ENCODE measurements around the gene DNAJC7. TPM values are rescaled to one million over a fixed set of nuclear protein-coding genes. Genes with fewer than 3 reads are reported as not detected.
"Not testable (repeated sequence)": the region's sequence is repeated elsewhere in the genome, so short reads cannot be mapped to it uniquely, and the experiment has no call there.

The DNAJC7 gene
- total RNA-seq, 1 donor from 2014 or later: 95.0 TPM

GRCh38 chr17:41939044-41939692, 78.1 kb downstream of the DNAJC7 start:
- DNase-seq (ENCODE audit: low spot score): no peak
- no peak for ATAC-seq
- intact Hi-C loops (cut with DNase I): no loop called here

DNA sequence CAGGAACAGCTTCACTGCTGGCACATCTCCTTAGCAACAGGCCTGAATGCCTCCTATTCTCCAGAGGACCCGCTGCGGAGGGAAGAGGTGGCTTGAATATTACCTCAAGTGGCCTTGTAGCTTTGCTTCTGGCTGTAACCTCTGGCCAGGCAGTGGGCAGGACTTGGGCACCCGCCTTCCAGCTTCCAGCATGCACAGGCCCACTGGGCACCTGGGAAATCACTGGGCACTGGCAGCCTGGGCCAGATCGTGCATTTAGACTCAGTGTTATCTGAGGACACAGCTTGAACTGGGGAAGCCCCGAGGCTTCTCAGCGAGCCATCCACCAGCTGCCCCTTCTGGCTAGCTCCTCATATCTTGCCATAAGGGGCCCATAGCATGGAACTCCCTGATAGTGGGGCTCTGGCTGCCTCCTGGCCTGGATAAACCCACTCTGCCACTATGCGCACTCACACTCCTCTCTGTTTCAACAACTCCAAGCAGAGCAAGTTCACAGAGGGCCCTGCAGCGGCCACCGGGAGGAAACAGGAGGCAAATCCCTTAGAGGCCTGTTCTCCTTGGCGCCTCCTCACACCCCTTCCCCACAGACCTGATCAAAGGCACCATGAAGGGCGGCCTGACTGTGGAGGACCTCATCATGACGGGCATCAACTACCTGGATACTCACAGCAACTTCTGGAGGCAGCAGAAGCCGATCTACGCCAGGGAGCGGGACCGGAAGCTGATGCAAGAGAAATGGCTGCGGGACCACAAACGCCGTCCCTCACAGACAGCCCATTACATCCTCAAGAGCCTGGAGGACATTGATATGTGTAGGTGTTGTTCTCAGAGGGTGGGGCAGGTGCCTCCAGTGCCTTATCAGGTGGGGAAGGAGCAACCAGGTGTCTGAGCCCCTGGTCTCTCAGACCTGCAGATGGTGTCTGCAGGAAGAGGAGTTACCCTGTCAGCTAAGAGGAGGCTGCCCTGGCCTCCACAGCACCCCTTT, 79.0 kb downstream of the DNAJC7 start:
- intact Hi-C loops (cut with DNase I): no loop called here
- ATAC-seq: peak; percentile 33
- DNase-seq (ENCODE audit: low spot score): no peak

DNA sequence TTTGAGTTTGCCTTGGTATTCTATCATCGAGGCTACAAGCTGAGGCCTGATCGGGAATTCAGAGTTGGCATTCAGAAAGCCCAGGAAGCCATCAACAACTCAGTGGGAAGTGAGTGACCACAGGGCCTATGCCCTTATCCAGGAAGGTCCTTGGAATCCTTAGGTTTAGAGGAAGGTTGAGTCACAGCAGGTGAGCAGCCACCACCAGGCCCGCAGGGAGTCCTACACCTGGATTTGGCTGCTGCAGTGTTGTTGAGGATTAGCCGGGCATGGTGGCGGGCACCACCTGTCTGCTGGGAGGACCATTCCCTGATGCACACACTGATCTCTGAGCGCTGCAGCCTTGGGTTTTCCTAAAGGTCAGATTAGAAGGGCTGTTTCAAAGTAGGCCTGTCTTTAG, 81.6 kb downstream of the DNAJC7 start:
- intact Hi-C loops (cut with DNase I): no loop called here
- DNase-seq (ENCODE audit: low spot score): no peak

DNA sequence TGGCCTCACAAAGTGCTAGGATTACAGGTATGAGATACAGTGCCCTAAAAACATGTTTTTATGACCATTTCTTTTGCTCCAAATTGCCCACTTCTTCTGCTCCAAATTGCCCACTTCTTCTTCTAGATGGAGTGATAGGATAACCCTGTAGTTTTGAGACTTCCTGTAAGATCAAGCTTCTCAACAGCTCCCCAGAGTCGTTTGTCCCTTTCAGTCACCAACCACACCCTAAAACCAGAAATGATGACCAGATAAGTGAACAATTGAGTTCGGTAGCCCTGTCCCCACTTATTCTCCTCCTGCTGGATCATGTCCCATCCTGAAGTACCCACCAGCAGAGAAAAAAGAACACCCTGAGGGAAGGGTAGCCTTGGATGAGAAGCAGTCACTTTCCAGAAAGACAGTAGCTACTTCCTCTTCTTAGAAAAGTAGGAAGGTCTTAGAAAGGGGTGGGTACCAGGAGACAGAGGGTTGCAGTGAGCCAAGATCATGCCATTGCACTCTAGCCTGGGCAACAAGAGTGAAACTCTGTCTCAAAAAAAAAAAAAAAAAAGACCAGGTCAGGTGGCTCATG, 84.3 kb downstream of the DNAJC7 start:
- no peak for ATAC-seq
- DNase-seq (ENCODE audit: low spot score): no peak
- intact Hi-C loops (cut with DNase I): no loop called here

More for the DNA sequence above, 81.6 kb downstream of the DNAJC7 start:
- no peak for ATAC-seq

GRCh38 chr17:41931715-41932114, 85.5 kb downstream of the DNAJC7 start:
- ATAC-seq; intact Hi-C loops (cut with DNase I); DNase-seq (ENCODE audit: low spot score): not testable (repeated sequence)

DNA sequence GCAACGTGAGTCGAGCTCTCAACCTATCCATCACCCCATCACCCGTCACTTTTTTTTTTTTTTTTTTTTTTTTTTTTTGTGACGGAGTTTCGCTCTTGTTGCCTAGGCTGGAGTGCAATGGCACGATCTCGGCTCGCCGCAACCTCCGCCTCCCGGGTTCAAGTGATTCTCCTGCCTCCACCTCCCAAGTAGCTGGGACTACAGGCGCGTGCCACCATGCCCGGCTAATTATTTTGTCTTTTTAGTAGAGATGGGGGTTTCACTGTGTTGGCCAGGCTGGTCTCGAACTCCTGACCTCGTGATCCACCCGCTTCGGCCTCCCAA, 86.4 kb downstream of the DNAJC7 start:
- DNase-seq (ENCODE audit: low spot score); intact Hi-C loops (cut with DNase I); ATAC-seq: not testable (repeated sequence)

- DNase-seq (ENCODE audit: low spot score): peak; percentile 97
- intact Hi-C loops (cut with DNase I): no loop called here
- peak; percentile 98 for ATAC-seq
These were observed 87.0 kb downstream of the DNAJC7 start, which contains the start of gene ODAD4 for GRCh38 chr17:41930009-41930832. TSS of gene ODAD4 (plus strand) at chr17:41930617. CDS start at chr17:41930724, 107 bp downstream.

- DNase-seq (ENCODE audit: low spot score) (no peak), ATAC-seq (no peak)
- intact Hi-C loops (cut with DNase I): no loop called here
These were observed 88.5 kb downstream of the DNAJC7 start for GRCh38 chr17:41928693-41929251.

Other genes starting within 250 kb of the DNAJC7 start
- gene JUP, start 230.7 kb downstream of the DNAJC7 start, total RNA-seq: 78.2 TPM
- gene P3H4, start 205.5 kb downstream of the DNAJC7 start, total RNA-seq: 12.8 TPM
- gene FKBP10, start 204.4 kb downstream of the DNAJC7 start, total RNA-seq: 73.3 TPM
- gene NT5C3B, start 181.2 kb downstream of the DNAJC7 start, total RNA-seq: 34.6 TPM
- not detected for gene KLHL10, start 179.6 kb downstream of the DNAJC7 start, total RNA-seq
- gene KLHL11, start 152.0 kb downstream of the DNAJC7 start, total RNA-seq: 16.0 TPM
- gene ACLY, start 98.5 kb downstream of the DNAJC7 start, total RNA-seq: 139 TPM
- gene ODAD4, start 86.8 kb downstream of the DNAJC7 start, total RNA-seq: 2.9 TPM
- gene CNP, start 50.6 kb downstream of the DNAJC7 start, total RNA-seq: 393 TPM
- 18.9 TPM for gene NKIRAS2, start 2.7 kb upstream of the DNAJC7 start, total RNA-seq
- 2.9 TPM for gene C17orf113, start 33.2 kb upstream of the DNAJC7 start, total RNA-seq
- gene ZNF385C, start 81.0 kb upstream of the DNAJC7 start, total RNA-seq: 3.0 TPM
- 24.8 TPM for gene DHX58, start 95.3 kb upstream of the DNAJC7 start, total RNA-seq
- 58.0 TPM for gene KAT2A, start 103.9 kb upstream of the DNAJC7 start, total RNA-seq
- not detected for gene HSPB9, start 105.4 kb upstream of the DNAJC7 start, total RNA-seq
- gene RAB5C, start 137.6 kb upstream of the DNAJC7 start, total RNA-seq: 96.1 TPM
- 0.36 TPM for gene KCNH4, start 163.7 kb upstream of the DNAJC7 start, total RNA-seq
- not detected for gene HCRT, start 168.0 kb upstream of the DNAJC7 start, total RNA-seq
- 22.7 TPM for gene GHDC, start 177.1 kb upstream of the DNAJC7 start, total RNA-seq